ENCODE results near the gene GM2A. TPM values are rescaled to one million over a fixed set of nuclear protein-coding genes. Genes with fewer than 3 reads are reported as not detected.

GM2A gene
- total and polyA plus RNA-seq, 2 experiments from 2014 or later, result 14.9 to 27.6 TPM

GRCh38 chr5:151275803-151276202, 22.8 kb downstream of the GM2A start:
- Histone ChIP-seq H4K20me1 (ENCODE audit: insufficient read depth, poor library complexity, severe bottlenecking) (no peaks in the 10 kb centered on the region), H3K27me3 (no peaks in the 10 kb centered on the region), H3K36me3 (replicated peaks; ENCODE audit: insufficient read depth, low read depth) (no peaks in the 10 kb centered on the region), H3K4me3 (no peak overlapping the region), H3K9me2 (replicated peaks; ENCODE audit: insufficient read depth) (no peaks in the 10 kb centered on the region), H3K4me2 (no peak overlapping the region), H3K27ac (no peak overlapping the region), H3K4me1 (ENCODE audit: insufficient read depth) (no peaks in the 10 kb centered on the region), H2AFZ (no peak overlapping the region), H3K79me2 (no peaks in the 10 kb centered on the region), H3K9me3 (ENCODE audit: low read depth) (no peaks in the 10 kb centered on the region)
- WGBS (ENCODE audit: low lambda C conversion rate, missing lambda C conversion rate), result 89% methylated on average over 2 of the region's 2 CpGs
- no peak for DNase-seq (ENCODE audit: low spot score)
- TF ChIP-seq CTCF (IDR thresholded peaks at IDR 0.05; ENCODE audit: poor library complexity), result no peak
- TF ChIP-seq EZH2phosphoT487 (IDR thresholded peaks at IDR 0.05; ENCODE audit: low read depth, severe bottlenecking, unreplicated experiment), result no peak
- TF ChIP-seq EZH2 (IDR thresholded peaks at IDR 0.05; ENCODE audit: borderline replicate concordance), result no peak

- H3K4me1 ChIP-seq (ENCODE audit: insufficient read depth), result no peaks in the 10 kb centered on the region
- no peaks in the 10 kb centered on the region for H3K27me3 ChIP-seq
- no peak for TF ChIP-seq CTCF (IDR thresholded peaks at IDR 0.05; ENCODE audit: poor library complexity)
- no peak for TF ChIP-seq EZH2phosphoT487 (IDR thresholded peaks at IDR 0.05; ENCODE audit: low read depth, severe bottlenecking, unreplicated experiment)
- TF ChIP-seq EZH2 (IDR thresholded peaks at IDR 0.05; ENCODE audit: borderline replicate concordance), result no peak
- no peak overlapping the region for H3K27ac ChIP-seq
- H2AFZ ChIP-seq, result no peak overlapping the region
- no peak for DNase-seq (ENCODE audit: low spot score)
- 89% methylated on average over 5 of the region's 5 CpGs for WGBS (ENCODE audit: low lambda C conversion rate, missing lambda C conversion rate)
- no peaks in the 10 kb centered on the region for H3K9me3 ChIP-seq (ENCODE audit: low read depth)
- H3K4me2 ChIP-seq, result no peak overlapping the region
- H3K4me3 ChIP-seq, result no peak overlapping the region
- H3K9me2 ChIP-seq (replicated peaks; ENCODE audit: insufficient read depth), result no peaks in the 10 kb centered on the region
- no peaks in the 10 kb centered on the region for H3K79me2 ChIP-seq
- H4K20me1 ChIP-seq (ENCODE audit: insufficient read depth, poor library complexity, severe bottlenecking), result no peaks in the 10 kb centered on the region
- H3K36me3 ChIP-seq (replicated peaks; ENCODE audit: insufficient read depth, low read depth), result no peaks in the 10 kb centered on the region
Measured at GRCh38 chr5:151278845-151279244, 25.9 kb downstream of the GM2A start.

GRCh38 chr5:151280443-151280842, 27.5 kb downstream of the GM2A start:
- no peak overlapping the region for H2AFZ ChIP-seq
- H3K36me3 ChIP-seq (replicated peaks; ENCODE audit: insufficient read depth, low read depth), result no peaks in the 10 kb centered on the region
- DNase-seq (ENCODE audit: low spot score), result no peak
- H3K27me3 ChIP-seq, result no peaks in the 10 kb centered on the region
- H3K4me2 ChIP-seq, result no peak overlapping the region
- no peaks in the 10 kb centered on the region for H4K20me1 ChIP-seq (ENCODE audit: insufficient read depth, poor library complexity, severe bottlenecking)
- 87% methylated on average over 2 of the region's 2 CpGs for WGBS (ENCODE audit: low lambda C conversion rate, missing lambda C conversion rate)
- no peaks in the 10 kb centered on the region for H3K79me2 ChIP-seq
- H3K9me2 ChIP-seq (replicated peaks; ENCODE audit: insufficient read depth), result no peaks in the 10 kb centered on the region
- TF ChIP-seq EZH2 (IDR thresholded peaks at IDR 0.05; ENCODE audit: borderline replicate concordance) (no peak), CTCF (IDR thresholded peaks at IDR 0.05; ENCODE audit: poor library complexity) (no peak), EZH2phosphoT487 (IDR thresholded peaks at IDR 0.05; ENCODE audit: low read depth, severe bottlenecking, unreplicated experiment) (no peak)
- H3K4me1 ChIP-seq (ENCODE audit: insufficient read depth), result no peaks in the 10 kb centered on the region
- H3K9me3 ChIP-seq (ENCODE audit: low read depth), result no peaks in the 10 kb centered on the region
- H3K27ac ChIP-seq, result no peak overlapping the region
- no peak overlapping the region for H3K4me3 ChIP-seq
